H9 (cell line): ENCODE data around the gene DACH1. TPM values are rescaled to one million over a fixed set of nuclear protein-coding genes. Genes with fewer than 3 reads are reported as not detected.

Experiments
- DNase-seq: peaks from one replicate; pipeline ENCODE4 v3.0.0-alpha.2; 2017
- H2AFZ ChIP-seq: one replicate; pipeline ENCODE4 v1.6.1; 2013; ENCODE audit warnings: mild to moderate bottlenecking, low read length, control low read depth, moderate library complexity
- H2AK5ac ChIP-seq: 2 replicates; pipeline ENCODE4 v1.6.1; 2013; ENCODE audit warnings: low read length, control low read depth, mixed read lengths; ENCODE audit not compliant: insufficient read length
- H2BK120ac ChIP-seq: one replicate; pipeline ENCODE4 v1.6.1; 2013; ENCODE audit warnings: low read depth, mild to moderate bottlenecking, low read length, control low read depth, inconsistent platforms; ENCODE audit not compliant: poor library complexity, severe bottlenecking
- H2BK12ac ChIP-seq: 2 replicates; pipeline ENCODE4 v1.6.1; 2013; ENCODE audit warnings: low read length, control low read depth, mixed read lengths, low read depth; ENCODE audit not compliant: insufficient read length
- H2BK15ac ChIP-seq: 2 replicates; pipeline ENCODE4 v1.6.1; 2013; ENCODE audit warnings: low read depth, low read length, control low read depth
- H2BK20ac ChIP-seq: one replicate; pipeline ENCODE4 v1.6.1; 2013; ENCODE audit warnings: low read depth, mild to moderate bottlenecking, low read length, control low read depth, inconsistent platforms; ENCODE audit not compliant: poor library complexity, severe bottlenecking
- H2BK5ac ChIP-seq: 2 replicates; pipeline ENCODE4 v1.6.1; 2013; ENCODE audit warnings: low read length, control low read depth, mixed read lengths; ENCODE audit not compliant: insufficient read length
- H3K14ac ChIP-seq: 2 replicates; pipeline ENCODE4 v1.6.1; 2013; ENCODE audit warnings: low read length, control low read depth; ENCODE audit not compliant: insufficient read depth
- H3K18ac ChIP-seq: 2 replicates; pipeline ENCODE4 v1.6.1; 2013; ENCODE audit warnings: low read depth, mild to moderate bottlenecking, mixed read lengths, low read length, control low read depth; ENCODE audit not compliant: insufficient read length
- H3K23ac ChIP-seq: 2 replicates; pipeline ENCODE4 v1.6.1; 2013; ENCODE audit warnings: low read length, control low read depth, mixed read lengths, low read depth; ENCODE audit not compliant: insufficient read length
- H3K23me2 ChIP-seq: 2 replicates; pipeline ENCODE4 v1.6.1; 2013; ENCODE audit warnings: low read depth, mild to moderate bottlenecking, mixed read lengths, low read length, control low read depth; ENCODE audit not compliant: insufficient read length, poor library complexity, severe bottlenecking
- H3K27ac ChIP-seq: 2 replicates; pipeline ENCODE4 v1.5.1; 2013; ENCODE audit warnings: low read length, control low read depth, mixed read lengths, low read depth; ENCODE audit not compliant: insufficient read length
- H3K27me3 ChIP-seq: 2 replicates; pipeline ENCODE4 v1.6.1; 2013; ENCODE audit warnings: low read length, control low read depth, inconsistent platforms; ENCODE audit not compliant: insufficient read depth
- H3K4ac ChIP-seq: 2 replicates; pipeline ENCODE4 v1.6.1; 2013; ENCODE audit warnings: low read depth, mild to moderate bottlenecking, control low read depth, inconsistent platforms, low read length, moderate library complexity
- H3K4me1 ChIP-seq: 2 replicates; pipeline ENCODE4 v1.6.1; 2013; ENCODE audit warnings: low read length, control low read depth, inconsistent platforms; ENCODE audit not compliant: insufficient read depth
- H3K4me2 ChIP-seq: 2 replicates; pipeline ENCODE4 v1.6.1; 2013; ENCODE audit warnings: low read length, control low read depth, mixed read lengths; ENCODE audit not compliant: insufficient read length, insufficient read depth
- H3K56ac ChIP-seq: 2 replicates; pipeline ENCODE4 v1.6.1; 2013; ENCODE audit warnings: low read depth, mild to moderate bottlenecking, mixed read lengths, low read length, control low read depth; ENCODE audit not compliant: insufficient read length
- H3K79me1 ChIP-seq: 2 replicates; pipeline ENCODE4 v1.6.1; 2013; ENCODE audit warnings: low read depth, mild to moderate bottlenecking, moderate library complexity, low read length, control low read depth, inconsistent platforms; ENCODE audit not compliant: insufficient read depth, poor library complexity, severe bottlenecking
- H3K79me2 ChIP-seq: 2 replicates; pipeline ENCODE4 v1.6.1; 2013; ENCODE audit warnings: low read length, control low read depth, inconsistent platforms; ENCODE audit not compliant: insufficient read depth
- H3K9ac ChIP-seq: 2 replicates; pipeline ENCODE4 v1.6.1; 2013; ENCODE audit warnings: low read length, control low read depth, mixed read lengths; ENCODE audit not compliant: insufficient read length; ENCODE audit errors: extremely low read depth
- H3K9me3 ChIP-seq: one replicate; pipeline ENCODE4 v1.6.1; 2013; ENCODE audit warnings: low read depth, low read length, inconsistent platforms; ENCODE audit not compliant: control insufficient read depth
- H3T11ph ChIP-seq: one replicate; pipeline ENCODE4 v1.6.1; 2013; ENCODE audit warnings: mild to moderate bottlenecking, low read length, control low read depth, inconsistent platforms
- H4K20me1 ChIP-seq: one replicate; pipeline ENCODE4 v1.6.1; 2013; ENCODE audit not compliant: control insufficient read depth, insufficient read length, insufficient read depth
- H4K5ac ChIP-seq: 2 replicates; pipeline ENCODE4 v1.6.1; 2013; ENCODE audit warnings: low read depth, mild to moderate bottlenecking, mixed read lengths, low read length, control low read depth; ENCODE audit not compliant: insufficient read length
- H4K8ac ChIP-seq: replicated peaks from 2 replicates; pipeline ENCODE4 v1.6.1; 2013; ENCODE audit warnings: low read length, control low read depth, mixed read lengths, low read depth; ENCODE audit not compliant: insufficient read length
- H4K91ac ChIP-seq: 2 replicates; pipeline ENCODE4 v1.6.1; 2013; ENCODE audit warnings: low read depth, mild to moderate bottlenecking, moderate library complexity, mixed read lengths, low read length, control low read depth; ENCODE audit not compliant: insufficient read length
- H3K27ac Mint-ChIP-seq, 3 experiments: 2 replicates in 2 of 3; 3 replicates in 1 of 3; pipeline ENCODE4 v1.8.0; 2020 to 2021; ENCODE audit warnings: mixed read lengths in 3 of 3, mild to moderate bottlenecking in 1 of 3, moderate library complexity in 1 of 3
- H3K27me3 Mint-ChIP-seq: 2 replicates; pipeline ENCODE4 v1.8.0; 2021; ENCODE audit warnings: low read depth, mild to moderate bottlenecking, moderate library complexity, mixed read lengths
- H3K36me3 Mint-ChIP-seq, 3 experiments: 2 replicates in 2 of 3; 3 replicates in 1 of 3; pipeline ENCODE4 v1.8.0; 2020 to 2021; ENCODE audit warnings: low read depth in 3 of 3, mixed read lengths in 3 of 3; ENCODE audit not compliant: insufficient read depth in 1 of 3
- H3K4me1 Mint-ChIP-seq, 2 experiments: 2 replicates each; pipeline ENCODE4 v1.8.0; 2020; ENCODE audit warnings: mixed read lengths in 2 of 2
- H3K4me3 Mint-ChIP-seq, 2 experiments: 2 replicates in 1 of 2; 3 replicates in 1 of 2; pipeline ENCODE4 v1.8.0; 2020 to 2021; ENCODE audit warnings: mild to moderate bottlenecking in 2 of 2, mixed read lengths in 2 of 2, moderate library complexity in 1 of 2
- H3K9me3 Mint-ChIP-seq, 2 experiments: 2 replicates in 1 of 2; 3 replicates in 1 of 2; pipeline ENCODE4 v1.8.0; 2020; ENCODE audit warnings: mild to moderate bottlenecking in 2 of 2, mixed read lengths in 2 of 2, moderate library complexity in 1 of 2
- CTCF ChIP-seq: fragments of 200-600 bp; sonication (generic); conservative IDR thresholded peaks from 3 replicates; pipeline ENCODE4 v1.8.0; 2021; ENCODE audit warnings: antibody characterized with exemption, mild to moderate bottlenecking
- WGBS: extraction: QIAGEN DNeasy Blood & Tissue Kit; methylation state at CpG from one replicate; pipeline ENCODE4 v1.1.7; 2013; ENCODE audit warnings: missing lambda C conversion rate, low lambda C conversion rate, mixed read lengths; ENCODE audit not compliant: insufficient read length; ENCODE audit errors: extremely low coverage; 5-methylcytosine and 5-hydroxymethylcytosine counted together
- total RNA-seq: library from RNA; stranded (reverse); gene quantifications from 2 replicates; pipeline ENCODE4 v1.2.1, GENCODE V29; 2021

DACH1 gene
- total RNA-seq, 1 experiment from 2014 or later = not detected

- Histone ChIP-seq H3K4me2 (no peak overlapping the region), H3K27me3 (no peaks in the 10 kb centered on the region), H3K56ac (no peak overlapping the region), H3K23me2 (no peaks in the 10 kb centered on the region), H4K91ac (no peak overlapping the region), H4K20me1 (no peaks in the 10 kb centered on the region), H3K9ac (no peak overlapping the region), H4K8ac (no peak overlapping the region), H2BK12ac (no peak overlapping the region), H2BK15ac (no peak overlapping the region), H2BK120ac (no peak overlapping the region), H2BK5ac (no peak overlapping the region), H2AFZ (no peak overlapping the region), H3K4me1 (no peaks in the 10 kb centered on the region), H3K9me3 (no peaks in the 10 kb centered on the region), H2BK20ac (no peak overlapping the region), H2AK5ac (no peak overlapping the region), H3K27ac (no peak overlapping the region), H3K18ac (no peak overlapping the region), H3K4ac (no peak overlapping the region), H3K14ac (no peak overlapping the region), H3K79me2 (no peaks in the 10 kb centered on the region), H3K23ac (no peak overlapping the region), H4K5ac (no peak overlapping the region), H3T11ph (no peak overlapping the region), H3K79me1 (no peaks in the 10 kb centered on the region)
- no CpG with 5 or more reads among the region's 9 CpGs for WGBS
- Mint-ChIP-seq H3K36me3 (no peaks in the 10 kb centered on the region), H3K27ac (no peak overlapping the region; a peak in 1 of 7 replicates), H3K27me3 (no peaks in the 10 kb centered on the region; the same call in 1 of the 2 replicates), H3K4me3 (no peak overlapping the region), H3K4me1 (peaks cover 0 to 6% of the 10 kb centered on the region in 2 experiments; a peak in 1 of 4 replicates), H3K9me3 (no peaks in the 10 kb centered on the region)
- no peak for DNase-seq
- TF ChIP-seq CTCF = no peak
These were observed 15.2 kb downstream of the DACH1 start for GRCh38 chr13:71851498-71852409.
